WTC11 (cell line): ENCODE results near the gene ITGA3. TPM values are rescaled to one million over a fixed set of nuclear protein-coding genes. Genes with fewer than 3 reads are reported as not detected.

Source experiments
- ATAC-seq: fragments of 200-7000 bp; cut with Tn5 transposase; 2 replicates; pipeline ENCODE4 v1.10.0; 2021; ENCODE audit warnings: mild to moderate bottlenecking, moderate library complexity
- CTCF ChIA-PET: fragments of 300-600 bp; sonication (Branson Sonifier 250); formaldehyde crosslinking; loops from one replicate; lab custom pipeline; 2021; ENCODE audit warnings: antibody characterized with exemption; lab: Charles Lee
- POLR2A ChIA-PET: fragments of 350-600 bp; sonication (Branson Sonifier 250); formaldehyde crosslinking; loops from one replicate; lab custom pipeline; 2021; ENCODE audit warnings: antibody characterized with exemption; lab: Charles Lee
- DNase-seq: peaks from one replicate; pipeline ENCODE4 v3.0.0; 2021; ENCODE audit warnings: low spot score
- H3K27ac Mint-ChIP-seq: 2 replicates; pipeline ENCODE4 v1.8.0; 2021; ENCODE audit warnings: mixed read lengths
- H3K27me3 Mint-ChIP-seq: 2 replicates; pipeline ENCODE4 v1.8.0; 2021; ENCODE audit warnings: low read depth, mild to moderate bottlenecking, moderate library complexity, mixed read lengths
- H3K36me3 Mint-ChIP-seq: 2 replicates; pipeline ENCODE4 v1.8.0; 2021; ENCODE audit warnings: mixed read lengths
- H3K4me1 Mint-ChIP-seq: 2 replicates; pipeline ENCODE4 v1.8.0; 2022; ENCODE audit warnings: mixed read lengths
- H3K4me3 Mint-ChIP-seq: 2 replicates; pipeline ENCODE4 v1.8.0; 2021; ENCODE audit warnings: mild to moderate bottlenecking, moderate library complexity, mixed read lengths
- H3K9me3 Mint-ChIP-seq: 2 replicates; pipeline ENCODE4 v1.8.0; 2021; ENCODE audit warnings: mixed read lengths
- FOXJ3 ChIP-seq: sonication (generic); formaldehyde crosslinking; IDR thresholded peaks from 2 replicates; pipeline ENCODE4 v1.9.0; 2021; ENCODE audit warnings: missing genetic modification reagents, mild to moderate bottlenecking, borderline replicate concordance
- FOXP1 ChIP-seq: sonication (generic); formaldehyde crosslinking; IDR thresholded peaks from 2 replicates; pipeline ENCODE4 v1.8.0; 2022; ENCODE audit warnings: missing genetic modification reagents, mild to moderate bottlenecking, moderate library complexity, borderline replicate concordance
- HMGA2 ChIP-seq: fragments of 250-450 bp; sonication (Bioruptor Pico); IDR thresholded peaks from 2 replicates; pipeline ENCODE4 v1.4.0; 2021; ENCODE audit warnings: mild to moderate bottlenecking, moderate library complexity
- IRF2 ChIP-seq: sonication (generic); formaldehyde crosslinking; IDR thresholded peaks from 2 replicates; pipeline ENCODE4 v1.8.0; 2022; ENCODE audit warnings: low read depth, missing genetic modification reagents, borderline replicate concordance
- JUN ChIP-seq: sonication (generic); formaldehyde crosslinking; IDR thresholded peaks from 2 replicates; pipeline ENCODE4 v1.8.0; 2023; ENCODE audit warnings: mild to moderate bottlenecking, missing genetic modification reagents
- MYBL2 ChIP-seq: sonication (generic); formaldehyde crosslinking; IDR thresholded peaks from 2 replicates; pipeline ENCODE4 v1.8.1; 2023; ENCODE audit warnings: mild to moderate bottlenecking, moderate library complexity, missing genetic modification reagents
- NFYB ChIP-seq: sonication (generic); formaldehyde crosslinking; conservative IDR thresholded peaks from 2 replicates; pipeline ENCODE4 v1.8.0; 2022; ENCODE audit warnings: low read depth, missing genetic modification reagents
- RORB ChIP-seq: fragments of 250-450 bp; sonication (Bioruptor Pico); IDR thresholded peaks from 2 replicates; pipeline ENCODE4 v1.9.0; 2021; ENCODE audit warnings: mild to moderate bottlenecking
- SP1 ChIP-seq: sonication (generic); formaldehyde crosslinking; conservative IDR thresholded peaks from 2 replicates; pipeline ENCODE4 v1.8.1; 2022; ENCODE audit warnings: missing genetic modification reagents
- ZNF121 ChIP-seq: sonication (generic); formaldehyde crosslinking; IDR thresholded peaks from 2 replicates; pipeline ENCODE4 v1.8.0; 2023; ENCODE audit warnings: missing genetic modification reagents
- ZNF396 ChIP-seq: fragments of 250-450 bp; sonication (Bioruptor Pico); IDR thresholded peaks from 2 replicates; pipeline ENCODE4 v1.8.0; 2021; ENCODE audit warnings: mild to moderate bottlenecking, moderate library complexity, borderline replicate concordance
- ZNF671 ChIP-seq: fragments of 250-450 bp; sonication (Bioruptor Pico); IDR thresholded peaks from 2 replicates; pipeline ENCODE4 v1.8.0; 2021; ENCODE audit warnings: mild to moderate bottlenecking
- total RNA-seq: library from RNA; stranded (reverse); gene quantifications from 3 replicates; pipeline ENCODE4 v1.2.3, GENCODE V29; 2021
- TF ChIP-seq, protein P1 (sequence below): sonication (generic); formaldehyde crosslinking; IDR thresholded peaks from 2 replicates; pipeline ENCODE4 v1.8.0; 2023; ENCODE audit warnings: missing genetic modification reagents, mild to moderate bottlenecking, borderline replicate concordance
- TF ChIP-seq, protein P2 (sequence below): sonication (generic); formaldehyde crosslinking; IDR thresholded peaks from 2 replicates; pipeline ENCODE4 v1.8.1; 2023; ENCODE audit warnings: mild to moderate bottlenecking, missing genetic modification reagents, moderate library complexity
- TF ChIP-seq, protein P3 (sequence below): sonication (generic); formaldehyde crosslinking; IDR thresholded peaks from 2 replicates; pipeline ENCODE4 v1.8.1; 2023; ENCODE audit warnings: mild to moderate bottlenecking, missing genetic modification reagents, borderline replicate concordance
- TF ChIP-seq, protein P4 (sequence below): sonication (generic); formaldehyde crosslinking; conservative IDR thresholded peaks from 2 replicates; pipeline ENCODE4 v1.8.1; 2023; ENCODE audit warnings: mild to moderate bottlenecking, low read depth, missing genetic modification reagents, moderate library complexity
- TF ChIP-seq, protein P5 (sequence below): sonication (generic); formaldehyde crosslinking; IDR thresholded peaks from 2 replicates; pipeline ENCODE4 v1.8.1; 2022; ENCODE audit warnings: mild to moderate bottlenecking, moderate library complexity, missing genetic modification reagents
- TF ChIP-seq, protein P6 (sequence below): fragments of 200-600 bp; IDR thresholded peaks from 2 replicates; pipeline ENCODE4 v1.8.0; 2022; ENCODE audit warnings: antibody characterized with exemption

The ITGA3 gene
- total RNA-seq, 1 experiment from 2014 or later, result 35.3 TPM

DNA sequence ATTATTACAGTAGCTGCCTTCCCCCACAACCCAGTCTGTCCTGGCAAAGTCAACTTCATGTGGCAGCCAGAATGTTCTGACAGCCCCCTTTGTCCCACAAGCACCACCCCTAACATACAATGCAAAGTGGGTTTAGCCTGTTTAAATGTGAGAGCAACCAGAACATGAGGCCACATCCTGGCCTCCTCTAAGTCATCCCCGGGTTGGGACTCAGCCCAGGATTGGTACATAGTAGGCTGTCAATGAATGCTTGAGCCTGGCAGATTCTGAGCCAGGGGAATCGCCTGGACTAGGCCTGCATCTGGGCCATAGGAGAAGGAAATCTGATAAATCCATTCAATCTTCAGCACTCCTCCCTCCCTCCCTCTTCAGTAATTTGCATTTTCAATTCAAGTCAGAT is 4.3 kb upstream of the ITGA3 start (continued):
- TF ChIP-seq, protein P1, sequence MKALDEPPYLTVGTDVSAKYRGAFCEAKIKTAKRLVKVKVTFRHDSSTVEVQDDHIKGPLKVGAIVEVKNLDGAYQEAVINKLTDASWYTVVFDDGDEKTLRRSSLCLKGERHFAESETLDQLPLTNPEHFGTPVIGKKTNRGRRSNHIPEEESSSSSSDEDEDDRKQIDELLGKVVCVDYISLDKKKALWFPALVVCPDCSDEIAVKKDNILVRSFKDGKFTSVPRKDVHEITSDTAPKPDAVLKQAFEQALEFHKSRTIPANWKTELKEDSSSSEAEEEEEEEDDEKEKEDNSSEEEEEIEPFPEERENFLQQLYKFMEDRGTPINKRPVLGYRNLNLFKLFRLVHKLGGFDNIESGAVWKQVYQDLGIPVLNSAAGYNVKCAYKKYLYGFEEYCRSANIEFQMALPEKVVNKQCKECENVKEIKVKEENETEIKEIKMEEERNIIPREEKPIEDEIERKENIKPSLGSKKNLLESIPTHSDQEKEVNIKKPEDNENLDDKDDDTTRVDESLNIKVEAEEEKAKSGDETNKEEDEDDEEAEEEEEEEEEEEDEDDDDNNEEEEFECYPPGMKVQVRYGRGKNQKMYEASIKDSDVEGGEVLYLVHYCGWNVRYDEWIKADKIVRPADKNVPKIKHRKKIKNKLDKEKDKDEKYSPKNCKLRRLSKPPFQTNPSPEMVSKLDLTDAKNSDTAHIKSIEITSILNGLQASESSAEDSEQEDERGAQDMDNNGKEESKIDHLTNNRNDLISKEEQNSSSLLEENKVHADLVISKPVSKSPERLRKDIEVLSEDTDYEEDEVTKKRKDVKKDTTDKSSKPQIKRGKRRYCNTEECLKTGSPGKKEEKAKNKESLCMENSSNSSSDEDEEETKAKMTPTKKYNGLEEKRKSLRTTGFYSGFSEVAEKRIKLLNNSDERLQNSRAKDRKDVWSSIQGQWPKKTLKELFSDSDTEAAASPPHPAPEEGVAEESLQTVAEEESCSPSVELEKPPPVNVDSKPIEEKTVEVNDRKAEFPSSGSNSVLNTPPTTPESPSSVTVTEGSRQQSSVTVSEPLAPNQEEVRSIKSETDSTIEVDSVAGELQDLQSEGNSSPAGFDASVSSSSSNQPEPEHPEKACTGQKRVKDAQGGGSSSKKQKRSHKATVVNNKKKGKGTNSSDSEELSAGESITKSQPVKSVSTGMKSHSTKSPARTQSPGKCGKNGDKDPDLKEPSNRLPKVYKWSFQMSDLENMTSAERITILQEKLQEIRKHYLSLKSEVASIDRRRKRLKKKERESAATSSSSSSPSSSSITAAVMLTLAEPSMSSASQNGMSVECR, result no peak
- TF ChIP-seq JUN (CRISPR knock-in tag) (no peak), ZNF396 (no peak), SP1 (CRISPR knock-in tag) (no peak), FOXJ3 (CRISPR knock-in tag) (no peak), MYBL2 (CRISPR knock-in tag) (no peak), ZNF671 (CRISPR knock-in tag) (no peak), HMGA2 (CRISPR knock-in tag) (no peak)
- TF ChIP-seq, protein P2, sequence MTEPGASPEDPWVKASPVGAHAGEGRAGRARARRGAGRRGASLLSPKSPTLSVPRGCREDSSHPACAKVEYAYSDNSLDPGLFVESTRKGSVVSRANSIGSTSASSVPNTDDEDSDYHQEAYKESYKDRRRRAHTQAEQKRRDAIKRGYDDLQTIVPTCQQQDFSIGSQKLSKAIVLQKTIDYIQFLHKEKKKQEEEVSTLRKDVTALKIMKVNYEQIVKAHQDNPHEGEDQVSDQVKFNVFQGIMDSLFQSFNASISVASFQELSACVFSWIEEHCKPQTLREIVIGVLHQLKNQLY (CRISPR knock-in tag), result no peak
- TF ChIP-seq, protein P3, sequence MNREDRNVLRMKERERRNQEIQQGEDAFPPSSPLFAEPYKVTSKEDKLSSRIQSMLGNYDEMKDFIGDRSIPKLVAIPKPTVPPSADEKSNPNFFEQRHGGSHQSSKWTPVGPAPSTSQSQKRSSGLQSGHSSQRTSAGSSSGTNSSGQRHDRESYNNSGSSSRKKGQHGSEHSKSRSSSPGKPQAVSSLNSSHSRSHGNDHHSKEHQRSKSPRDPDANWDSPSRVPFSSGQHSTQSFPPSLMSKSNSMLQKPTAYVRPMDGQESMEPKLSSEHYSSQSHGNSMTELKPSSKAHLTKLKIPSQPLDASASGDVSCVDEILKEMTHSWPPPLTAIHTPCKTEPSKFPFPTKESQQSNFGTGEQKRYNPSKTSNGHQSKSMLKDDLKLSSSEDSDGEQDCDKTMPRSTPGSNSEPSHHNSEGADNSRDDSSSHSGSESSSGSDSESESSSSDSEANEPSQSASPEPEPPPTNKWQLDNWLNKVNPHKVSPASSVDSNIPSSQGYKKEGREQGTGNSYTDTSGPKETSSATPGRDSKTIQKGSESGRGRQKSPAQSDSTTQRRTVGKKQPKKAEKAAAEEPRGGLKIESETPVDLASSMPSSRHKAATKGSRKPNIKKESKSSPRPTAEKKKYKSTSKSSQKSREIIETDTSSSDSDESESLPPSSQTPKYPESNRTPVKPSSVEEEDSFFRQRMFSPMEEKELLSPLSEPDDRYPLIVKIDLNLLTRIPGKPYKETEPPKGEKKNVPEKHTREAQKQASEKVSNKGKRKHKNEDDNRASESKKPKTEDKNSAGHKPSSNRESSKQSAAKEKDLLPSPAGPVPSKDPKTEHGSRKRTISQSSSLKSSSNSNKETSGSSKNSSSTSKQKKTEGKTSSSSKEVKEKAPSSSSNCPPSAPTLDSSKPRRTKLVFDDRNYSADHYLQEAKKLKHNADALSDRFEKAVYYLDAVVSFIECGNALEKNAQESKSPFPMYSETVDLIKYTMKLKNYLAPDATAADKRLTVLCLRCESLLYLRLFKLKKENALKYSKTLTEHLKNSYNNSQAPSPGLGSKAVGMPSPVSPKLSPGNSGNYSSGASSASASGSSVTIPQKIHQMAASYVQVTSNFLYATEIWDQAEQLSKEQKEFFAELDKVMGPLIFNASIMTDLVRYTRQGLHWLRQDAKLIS (CRISPR knock-in tag), result no peak
- TF ChIP-seq, protein P4, sequence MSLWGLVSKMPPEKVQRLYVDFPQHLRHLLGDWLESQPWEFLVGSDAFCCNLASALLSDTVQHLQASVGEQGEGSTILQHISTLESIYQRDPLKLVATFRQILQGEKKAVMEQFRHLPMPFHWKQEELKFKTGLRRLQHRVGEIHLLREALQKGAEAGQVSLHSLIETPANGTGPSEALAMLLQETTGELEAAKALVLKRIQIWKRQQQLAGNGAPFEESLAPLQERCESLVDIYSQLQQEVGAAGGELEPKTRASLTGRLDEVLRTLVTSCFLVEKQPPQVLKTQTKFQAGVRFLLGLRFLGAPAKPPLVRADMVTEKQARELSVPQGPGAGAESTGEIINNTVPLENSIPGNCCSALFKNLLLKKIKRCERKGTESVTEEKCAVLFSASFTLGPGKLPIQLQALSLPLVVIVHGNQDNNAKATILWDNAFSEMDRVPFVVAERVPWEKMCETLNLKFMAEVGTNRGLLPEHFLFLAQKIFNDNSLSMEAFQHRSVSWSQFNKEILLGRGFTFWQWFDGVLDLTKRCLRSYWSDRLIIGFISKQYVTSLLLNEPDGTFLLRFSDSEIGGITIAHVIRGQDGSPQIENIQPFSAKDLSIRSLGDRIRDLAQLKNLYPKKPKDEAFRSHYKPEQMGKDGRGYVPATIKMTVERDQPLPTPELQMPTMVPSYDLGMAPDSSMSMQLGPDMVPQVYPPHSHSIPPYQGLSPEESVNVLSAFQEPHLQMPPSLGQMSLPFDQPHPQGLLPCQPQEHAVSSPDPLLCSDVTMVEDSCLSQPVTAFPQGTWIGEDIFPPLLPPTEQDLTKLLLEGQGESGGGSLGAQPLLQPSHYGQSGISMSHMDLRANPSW (CRISPR knock-in tag), result no peak
- TF ChIP-seq, protein P5, sequence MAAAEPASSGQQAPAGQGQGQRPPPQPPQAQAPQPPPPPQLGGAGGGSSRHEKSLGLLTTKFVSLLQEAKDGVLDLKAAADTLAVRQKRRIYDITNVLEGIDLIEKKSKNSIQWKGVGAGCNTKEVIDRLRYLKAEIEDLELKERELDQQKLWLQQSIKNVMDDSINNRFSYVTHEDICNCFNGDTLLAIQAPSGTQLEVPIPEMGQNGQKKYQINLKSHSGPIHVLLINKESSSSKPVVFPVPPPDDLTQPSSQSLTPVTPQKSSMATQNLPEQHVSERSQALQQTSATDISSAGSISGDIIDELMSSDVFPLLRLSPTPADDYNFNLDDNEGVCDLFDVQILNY (CRISPR knock-in tag), result no peak

DNA sequence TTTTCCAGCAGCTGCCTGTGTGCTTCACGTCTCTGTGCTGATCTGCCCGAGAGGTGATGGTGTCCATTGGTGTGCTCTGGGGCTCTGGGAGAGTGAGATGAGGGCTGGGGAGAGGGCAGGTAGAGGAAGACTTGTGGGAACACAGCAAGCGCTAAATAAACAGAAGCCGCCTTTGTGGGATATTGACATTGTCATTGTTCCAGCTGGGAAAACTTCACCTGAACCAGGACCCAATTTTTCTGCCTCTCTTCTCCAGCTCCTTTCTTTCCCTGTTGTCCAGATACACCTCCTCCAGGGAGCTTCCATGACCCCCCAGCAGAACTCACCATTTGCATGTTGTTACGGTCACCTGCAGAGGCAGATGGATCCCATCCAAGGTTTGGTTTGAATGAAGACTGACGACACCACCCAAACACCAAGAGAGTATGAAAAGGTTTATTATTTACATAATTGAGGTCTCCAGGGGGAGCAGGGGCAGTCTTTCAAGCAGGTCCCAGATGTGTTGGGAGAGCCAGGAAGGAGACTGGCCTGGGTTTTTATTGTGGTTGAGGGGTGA is 3.6 kb upstream of the ITGA3 start:
- ATAC-seq, result no peak
- peaks cover 18% of the 10 kb centered on the region for H3K27me3 Mint-ChIP-seq
- POLR2A ChIA-PET, result interaction anchor here (0.8 kb wide), 1 partner anchor 25 kb away, joined by 3 read pairs; no protein-coding TSS in a partner anchor
- H3K27ac Mint-ChIP-seq, result no peak overlapping the region
- CTCF ChIA-PET, result interaction anchor here (0.9 to 2.3 kb wide), 4 partner anchors 25 to 42 kb away, joined by 3 to 12 read pairs (median 5); no protein-coding TSS in a partner anchor
- no peak for DNase-seq
- no peaks in the 10 kb centered on the region for H3K9me3 Mint-ChIP-seq
- H3K36me3 Mint-ChIP-seq, result no peaks in the 10 kb centered on the region
- no peak overlapping the region for H3K4me3 Mint-ChIP-seq
- H3K4me1 Mint-ChIP-seq, result peaks cover 56% of the 10 kb centered on the region
- TF ChIP-seq IRF2 (CRISPR knock-in tag) (no peak), NFYB (CRISPR knock-in tag) (no peak), RORB (CRISPR knock-in tag) (no peak), ZNF121 (CRISPR knock-in tag) (no peak), FOXP1 (CRISPR knock-in tag) (no peak)
- TF ChIP-seq, protein P5 (CRISPR knock-in tag), result no peak
- TF ChIP-seq, protein P6, sequence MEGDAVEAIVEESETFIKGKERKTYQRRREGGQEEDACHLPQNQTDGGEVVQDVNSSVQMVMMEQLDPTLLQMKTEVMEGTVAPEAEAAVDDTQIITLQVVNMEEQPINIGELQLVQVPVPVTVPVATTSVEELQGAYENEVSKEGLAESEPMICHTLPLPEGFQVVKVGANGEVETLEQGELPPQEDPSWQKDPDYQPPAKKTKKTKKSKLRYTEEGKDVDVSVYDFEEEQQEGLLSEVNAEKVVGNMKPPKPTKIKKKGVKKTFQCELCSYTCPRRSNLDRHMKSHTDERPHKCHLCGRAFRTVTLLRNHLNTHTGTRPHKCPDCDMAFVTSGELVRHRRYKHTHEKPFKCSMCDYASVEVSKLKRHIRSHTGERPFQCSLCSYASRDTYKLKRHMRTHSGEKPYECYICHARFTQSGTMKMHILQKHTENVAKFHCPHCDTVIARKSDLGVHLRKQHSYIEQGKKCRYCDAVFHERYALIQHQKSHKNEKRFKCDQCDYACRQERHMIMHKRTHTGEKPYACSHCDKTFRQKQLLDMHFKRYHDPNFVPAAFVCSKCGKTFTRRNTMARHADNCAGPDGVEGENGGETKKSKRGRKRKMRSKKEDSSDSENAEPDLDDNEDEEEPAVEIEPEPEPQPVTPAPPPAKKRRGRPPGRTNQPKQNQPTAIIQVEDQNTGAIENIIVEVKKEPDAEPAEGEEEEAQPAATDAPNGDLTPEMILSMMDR, result no peak
